GM19193 (cell line): Measurements from ENCODE around the gene KRT26.

Experiments used
- POLR2A ChIP-seq: IDR thresholded peaks from 4 replicates; pipeline ENCODE4 v1.6.1; 2011; ENCODE audit not compliant: insufficient read depth, insufficient read length; ENCODE audit errors: extremely low read depth

The KRT26 gene

GRCh38 chr17:40775945-40776344 is 3.9 kb upstream of the KRT26 start:
- no peak for TF ChIP-seq POLR2A

- TF ChIP-seq POLR2A, result no peak
Measured at GRCh38 chr17:40765657-40766056, 6.3 kb downstream of the KRT26 start.

- no peak for TF ChIP-seq POLR2A
Measured at GRCh38 chr17:40763752-40764151, 8.2 kb downstream of the KRT26 start.

GRCh38 chr17:40760105-40761016 is 11.6 kb downstream of the KRT26 start:
- TF ChIP-seq POLR2A, result no peak

- no peak for TF ChIP-seq POLR2A
Measured at GRCh38 chr17:40755231-40755630, 16.8 kb downstream of the KRT26 start, which contains the start of gene KRT25. TSS of gene KRT25 (minus strand) at chr17:40755331. CDS start at chr17:40755271, 60 bp downstream.

GRCh38 chr17:40753804-40754203 is 18.2 kb downstream of the KRT26 start:
- TF ChIP-seq POLR2A, result no peak

- no peak for TF ChIP-seq POLR2A
Measured at GRCh38 chr17:40751065-40751464, 20.9 kb downstream of the KRT26 start.

GRCh38 chr17:40750391-40750790 is 21.6 kb downstream of the KRT26 start:
- TF ChIP-seq POLR2A, result no peak

- no peak for TF ChIP-seq POLR2A
Measured at GRCh38 chr17:40738553-40738952, 33.4 kb downstream of the KRT26 start.

GRCh38 chr17:40735016-40735415 is 37.0 kb downstream of the KRT26 start:
- TF ChIP-seq POLR2A, result no peak

GRCh38 chr17:40734018-40734417 is 38.0 kb downstream of the KRT26 start:
- TF ChIP-seq POLR2A, result no peak

GRCh38 chr17:40730970-40731369 is 41.0 kb downstream of the KRT26 start:
- TF ChIP-seq POLR2A, result no peak

GRCh38 chr17:40727447-40728231 is 44.4 kb downstream of the KRT26 start:
- TF ChIP-seq POLR2A, result no peak

- TF ChIP-seq POLR2A, result no peak
Measured at GRCh38 chr17:40726919-40727318, 45.1 kb downstream of the KRT26 start.

- no peak for TF ChIP-seq POLR2A
Measured at GRCh38 chr17:40724656-40725055, 47.3 kb downstream of the KRT26 start.
